DND-41 (cell line): ENCODE measurements around the gene IBSP.

Source experiments
- ATAC-seq: fragments of 200-7000 bp; cut with Tn5 transposase; 3 replicates; pipeline ENCODE4 v1.9.1; 2021; ENCODE audit warnings: low read depth; ENCODE audit not compliant: insufficient read depth
- DNase-seq: peaks from one replicate; pipeline ENCODE4 v3.0.0-alpha.2; 2020
- H2AFZ ChIP-seq: 2 replicates; pipeline ENCODE4 v1.6.0; 2012; ENCODE audit warnings: low read depth, low read length
- H3K27ac ChIP-seq: 2 replicates; pipeline ENCODE4 v1.5.1; 2012; ENCODE audit warnings: low read length, inconsistent platforms
- H3K27me3 ChIP-seq: fragments of 200-600 bp; sonication (generic); 2 replicates; pipeline ENCODE4 v1.6.0; 2012; ENCODE audit warnings: low read length, mild to moderate bottlenecking, inconsistent platforms; ENCODE audit not compliant: insufficient read depth, poor library complexity
- H3K36me3 ChIP-seq: 2 replicates; pipeline ENCODE4 v1.5.1; 2012; ENCODE audit warnings: low read length, inconsistent platforms; ENCODE audit not compliant: insufficient read depth
- H3K4me1 ChIP-seq: 2 replicates; pipeline ENCODE4 v1.5.1; 2012; ENCODE audit warnings: mild to moderate bottlenecking, low read length; ENCODE audit not compliant: insufficient read depth
- H3K4me2 ChIP-seq: 2 replicates; pipeline ENCODE4 v1.6.0; 2012; ENCODE audit warnings: mild to moderate bottlenecking, moderate library complexity, low read length, inconsistent platforms; ENCODE audit not compliant: insufficient read depth
- H3K4me3 ChIP-seq, 2 experiments: fragments of 200-600 bp in 1 of 2; shearing (Covaris generic) in 1 of 2; 2 replicates each; pipeline ENCODE4 v1.5.1; 2012 to 2016; ENCODE audit warnings: inconsistent platforms in 2 of 2, low read length in 2 of 2, mild to moderate bottlenecking in 2 of 2, low read depth in 1 of 2, moderate library complexity in 1 of 2
- H3K79me2 ChIP-seq: 2 replicates; pipeline ENCODE4 v1.6.0; 2012; ENCODE audit warnings: low read length, inconsistent platforms; ENCODE audit not compliant: insufficient read depth
- H3K9ac ChIP-seq: 2 replicates; pipeline ENCODE4 v1.6.0; 2012; ENCODE audit warnings: low read depth, mild to moderate bottlenecking, inconsistent platforms, low read length, moderate library complexity
- H3K9me3 ChIP-seq: 2 replicates; pipeline ENCODE4 v1.5.1; 2012; ENCODE audit warnings: low read length, moderate library complexity, mild to moderate bottlenecking, inconsistent platforms; ENCODE audit not compliant: insufficient read depth, severe bottlenecking
- H4K20me1 ChIP-seq: 2 replicates; pipeline ENCODE4 v1.6.0; 2012; ENCODE audit warnings: low read length; ENCODE audit not compliant: insufficient read depth
- CTCF ChIP-seq: IDR thresholded peaks from 2 replicates; pipeline ENCODE4 v1.5.1; 2012; ENCODE audit warnings: borderline replicate concordance, low read length, moderate library complexity, mild to moderate bottlenecking; ENCODE audit not compliant: poor library complexity, severe bottlenecking; ENCODE audit errors: extremely low read depth
- EZH2 ChIP-seq: IDR thresholded peaks from 3 replicates; pipeline ENCODE4 v1.6.1; 2012; ENCODE audit warnings: borderline replicate concordance, low read depth, mild to moderate bottlenecking, moderate library complexity, low read length, inconsistent platforms; ENCODE audit not compliant: severe bottlenecking

The IBSP gene

GRCh38 chr4:87848622-87849351 is 49.4 kb downstream of the IBSP start:
- H3K9me3 ChIP-seq, result no peaks in the 10 kb centered on the region
- peak; percentile 95 for ATAC-seq
- no peaks in the 10 kb centered on the region for H3K36me3 ChIP-seq
- no peaks in the 10 kb centered on the region for H3K4me1 ChIP-seq
- TF ChIP-seq EZH2 (no peak), CTCF (peak; percentile 63)
- DNase-seq, result peak; percentile 33
- H3K9ac ChIP-seq, result no peak overlapping the region
- no peak overlapping the region for H3K27ac ChIP-seq
- H3K4me2 ChIP-seq, result no peak overlapping the region
- H3K79me2 ChIP-seq, result no peaks in the 10 kb centered on the region
- no peaks in the 10 kb centered on the region for H4K20me1 ChIP-seq
- no peak overlapping the region for H3K4me3 ChIP-seq
- H2AFZ ChIP-seq, result no peak overlapping the region
- peaks cover 7% of the 10 kb centered on the region for H3K27me3 ChIP-seq

- Histone ChIP-seq H3K36me3 (no peaks in the 10 kb centered on the region), H3K79me2 (no peaks in the 10 kb centered on the region), H3K4me2 (no peak overlapping the region), H3K27ac (no peak overlapping the region), H3K4me1 (no peaks in the 10 kb centered on the region), H3K9me3 (no peaks in the 10 kb centered on the region), H3K27me3 (peaks cover 6% of the 10 kb centered on the region), H3K4me3 (no peak overlapping the region), H2AFZ (no peak overlapping the region), H3K9ac (no peak overlapping the region), H4K20me1 (no peaks in the 10 kb centered on the region)
- no peak for ATAC-seq
- no peak for DNase-seq
- TF ChIP-seq CTCF (no peak), EZH2 (no peak)
Measured at GRCh38 chr4:87849612-87850011, 50.3 kb downstream of the IBSP start.

- no peaks in the 10 kb centered on the region for H4K20me1 ChIP-seq
- H3K36me3 ChIP-seq, result no peaks in the 10 kb centered on the region
- H3K79me2 ChIP-seq, result no peaks in the 10 kb centered on the region
- no peak for DNase-seq
- H3K4me1 ChIP-seq, result no peaks in the 10 kb centered on the region
- H3K9me3 ChIP-seq, result no peaks in the 10 kb centered on the region
- H3K4me2 ChIP-seq, result no peak overlapping the region
- H3K9ac ChIP-seq, result no peak overlapping the region
- no peak overlapping the region for H2AFZ ChIP-seq
- peaks cover 6% of the 10 kb centered on the region for H3K27me3 ChIP-seq
- no peak overlapping the region for H3K27ac ChIP-seq
- ATAC-seq, result no peak
- TF ChIP-seq EZH2 (no peak), CTCF (no peak)
- no peak overlapping the region for H3K4me3 ChIP-seq
Measured at GRCh38 chr4:87851332-87851731, 52.0 kb downstream of the IBSP start.

- Histone ChIP-seq H3K9me3 (no peaks in the 10 kb centered on the region), H3K4me2 (no peak overlapping the region), H3K27me3 (peaks cover 6% of the 10 kb centered on the region), H2AFZ (no peak overlapping the region), H3K4me3 (no peak overlapping the region), H3K27ac (no peak overlapping the region), H3K79me2 (no peaks in the 10 kb centered on the region), H3K9ac (no peak overlapping the region), H3K36me3 (no peaks in the 10 kb centered on the region), H4K20me1 (no peaks in the 10 kb centered on the region), H3K4me1 (no peaks in the 10 kb centered on the region)
- ATAC-seq, result no peak
- no peak for TF ChIP-seq EZH2
- no peak for TF ChIP-seq CTCF
- no peak for DNase-seq
Measured at GRCh38 chr4:87851953-87852352, 52.6 kb downstream of the IBSP start.
